Stimulated activated CD8-positive, alpha-beta memory T cell treated with anti-CD3 and anti-CD28 coated beads, Interleukin-7, amount 100 ng/mL, for 1 hour (primary cell): ENCODE data around the gene SH3BP4.

Experiments
- DNase-seq, 2 donors: peaks; one replicate each; pipeline ENCODE4 v3.0.0-alpha.2; 2020; ENCODE audit warnings: low read depth in 2 of 2

The SH3BP4 gene

DNA sequence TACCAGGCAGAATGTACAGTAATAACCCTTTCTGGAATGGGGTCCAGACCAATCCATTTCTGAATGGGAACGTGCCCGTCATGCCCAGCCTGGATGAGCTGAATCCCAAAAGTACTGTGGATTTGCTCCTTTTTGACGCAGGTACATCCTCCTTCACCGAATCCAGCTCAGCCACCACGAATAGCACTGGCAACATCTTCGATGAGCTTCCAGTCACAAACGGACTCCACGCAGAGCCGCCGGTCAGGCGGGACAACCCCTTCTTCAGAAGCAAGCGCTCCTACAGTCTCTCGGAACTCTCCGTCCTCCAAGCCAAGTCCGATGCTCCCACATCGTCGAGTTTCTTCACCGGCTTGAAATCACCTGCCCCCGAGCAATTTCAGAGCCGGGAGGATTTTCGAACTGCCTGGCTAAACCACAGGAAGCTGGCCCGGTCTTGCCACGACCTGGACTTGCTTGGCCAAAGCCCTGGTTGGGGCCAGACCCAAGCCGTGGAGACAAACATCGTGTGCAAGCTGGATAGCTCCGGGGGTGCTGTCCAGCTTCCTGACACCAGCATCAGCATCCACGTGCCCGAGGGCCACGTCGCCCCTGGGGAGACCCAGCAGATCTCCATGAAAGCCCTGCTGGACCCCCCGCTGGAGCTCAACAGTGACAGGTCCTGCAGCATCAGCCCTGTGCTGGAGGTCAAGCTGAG is 89.6 kb downstream of the SH3BP4 start:
- DNase-seq, result no peak

GRCh38 chr2:235041918-235042575 is 90.2 kb downstream of the SH3BP4 start:
- DNase-seq, result no peak

DNA sequence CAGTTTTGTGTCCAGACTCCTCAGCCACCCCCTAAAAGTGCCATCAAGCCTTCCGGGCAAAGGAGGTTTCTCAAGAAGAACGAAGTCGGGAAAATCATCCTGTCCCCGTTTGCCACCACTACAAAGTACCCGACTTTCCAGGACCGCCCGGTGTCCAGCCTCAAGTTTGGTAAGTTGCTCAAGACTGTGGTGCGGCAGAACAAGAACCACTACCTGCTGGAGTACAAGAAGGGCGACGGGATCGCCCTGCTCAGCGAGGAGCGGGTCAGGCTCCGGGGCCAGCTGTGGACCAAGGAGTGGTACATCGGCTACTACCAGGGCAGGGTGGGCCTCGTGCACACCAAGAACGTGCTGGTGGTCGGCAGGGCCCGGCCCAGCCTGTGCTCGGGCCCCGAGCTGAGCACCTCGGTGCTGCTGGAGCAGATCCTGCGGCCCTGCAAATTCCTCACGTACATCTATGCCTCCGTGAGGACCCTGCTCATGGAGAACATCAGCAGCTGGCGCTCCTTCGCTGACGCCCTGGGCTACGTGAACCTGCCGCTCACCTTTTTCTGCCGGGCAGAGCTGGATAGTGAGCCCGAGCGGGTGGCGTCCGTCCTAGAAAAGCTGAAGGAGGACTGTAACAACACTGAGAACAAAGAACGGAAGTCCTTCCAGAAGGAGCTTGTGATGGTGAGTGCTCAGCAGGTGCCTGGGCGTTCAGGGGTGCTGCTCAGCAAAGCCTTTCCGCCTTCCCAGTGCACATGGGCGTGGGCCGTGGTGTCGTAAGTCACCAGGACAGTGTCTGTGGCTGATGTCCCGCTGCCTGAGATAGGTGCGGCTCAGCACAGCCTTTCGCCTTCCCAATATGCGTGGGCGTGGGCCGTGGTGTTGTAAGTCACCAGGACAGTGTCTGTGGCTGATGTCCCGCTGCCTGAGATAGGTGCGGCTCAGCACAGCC is 91.0 kb downstream of the SH3BP4 start:
- no peak for DNase-seq

- no peak for DNase-seq
Measured at GRCh38 chr2:235043762-235044500, 92.1 kb downstream of the SH3BP4 start.

GRCh38 chr2:235044501-235045271 is 92.9 kb downstream of the SH3BP4 start:
- no peak for DNase-seq

DNA sequence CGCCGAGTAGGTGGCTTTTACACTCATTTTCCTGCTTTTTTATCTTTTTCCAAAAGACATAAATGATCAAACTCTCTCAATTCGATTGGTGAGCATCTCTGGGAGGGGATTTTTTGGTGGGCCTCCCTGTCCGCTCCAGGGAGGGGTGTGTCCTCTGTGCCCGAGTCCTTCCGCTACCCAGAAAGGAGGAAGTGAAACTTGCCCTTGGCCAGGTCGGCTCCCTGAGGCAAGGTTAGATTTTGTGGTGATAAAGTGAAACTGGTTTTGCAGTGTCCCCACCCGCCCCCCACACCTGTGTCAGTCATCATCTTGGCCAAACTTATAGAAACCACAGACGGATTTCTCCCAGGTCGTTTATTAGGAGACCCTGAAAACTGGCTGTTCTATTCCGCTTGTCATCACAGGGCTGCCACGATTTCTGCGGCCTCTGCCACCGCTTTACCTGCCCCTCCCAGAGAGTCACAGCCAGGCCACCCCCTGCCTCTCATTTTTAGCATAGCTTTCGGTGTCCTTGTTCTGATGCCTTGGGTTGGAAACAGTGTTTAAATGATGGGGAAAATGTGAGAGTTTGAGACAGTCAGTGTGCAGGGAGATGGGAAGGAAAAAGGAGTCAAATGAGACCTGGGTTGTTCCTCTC is 93.6 kb downstream of the SH3BP4 start:
- no peak for DNase-seq

- no peak for DNase-seq
Measured at GRCh38 chr2:235045973-235046343, 94.1 kb downstream of the SH3BP4 start.

GRCh38 chr2:235046589-235046988 is 94.8 kb downstream of the SH3BP4 start:
- DNase-seq, result no peak

DNA sequence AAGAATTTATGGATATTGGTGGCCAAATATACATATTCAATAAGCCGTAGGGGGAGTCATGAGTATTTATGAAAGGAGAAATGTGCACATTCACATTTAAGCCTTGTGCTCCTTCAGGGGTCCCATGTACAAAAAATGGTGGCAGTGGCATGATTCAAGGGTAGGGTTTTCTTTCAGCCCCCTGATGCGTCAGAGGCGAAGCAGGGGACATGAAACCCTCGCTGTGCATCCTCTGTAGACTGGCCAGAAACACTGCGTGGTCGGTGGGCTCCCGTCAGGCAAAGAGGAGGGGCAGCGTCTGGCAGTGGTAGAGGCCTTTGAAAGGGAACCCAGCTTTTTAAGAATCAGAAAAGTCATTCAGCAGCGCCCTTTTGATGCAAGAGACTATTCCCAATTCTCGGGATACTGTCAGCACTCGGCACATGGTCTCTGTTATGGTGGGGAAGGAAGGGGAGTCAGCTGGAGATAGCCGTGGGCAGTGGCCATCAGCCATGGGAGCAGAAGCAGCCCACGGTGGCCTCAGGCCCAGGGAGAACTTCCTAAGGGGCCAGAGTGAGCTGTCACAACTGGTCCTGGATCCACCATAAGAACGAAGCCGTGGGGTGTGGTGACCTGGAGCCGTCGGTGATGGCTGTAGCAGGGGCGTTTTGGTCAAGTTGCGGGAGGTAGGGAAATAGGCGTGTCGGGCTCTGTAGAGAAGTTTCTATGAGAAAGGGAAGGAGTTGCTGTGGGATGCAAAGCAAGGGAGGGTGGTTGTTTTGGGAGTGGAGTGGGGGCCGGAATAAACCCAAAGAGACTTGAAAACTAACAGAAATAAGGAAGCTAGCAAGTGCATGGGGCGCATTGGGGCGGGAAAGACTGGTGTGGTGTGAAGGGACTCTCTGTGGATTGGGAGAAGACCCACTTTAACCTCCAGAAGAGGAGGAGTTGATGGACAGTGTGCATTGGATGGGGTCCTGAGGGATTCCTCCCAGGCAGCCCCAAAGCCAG is 95.6 kb downstream of the SH3BP4 start:
- no peak for DNase-seq

DNA sequence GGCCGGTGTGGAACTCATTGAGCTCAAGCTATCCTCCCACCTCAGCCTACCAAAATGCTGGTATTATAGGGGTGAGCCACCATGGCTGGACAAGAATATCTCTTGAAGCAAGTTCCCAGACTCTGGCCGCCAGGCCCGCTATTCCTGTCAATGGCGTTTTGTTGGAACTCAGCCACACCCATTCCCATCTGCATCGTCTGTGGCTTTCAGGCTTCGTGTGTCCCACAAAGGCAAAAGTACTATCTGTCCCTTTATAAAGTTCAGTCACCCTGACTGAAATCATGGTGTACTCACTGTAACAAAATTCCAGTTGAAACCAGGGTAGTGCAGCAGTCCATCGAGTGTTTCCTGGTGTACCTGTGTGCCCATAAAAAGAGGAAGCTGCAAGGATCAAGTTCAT is 96.7 kb downstream of the SH3BP4 start:
- no peak for DNase-seq

GRCh38 chr2:235049069-235049468 is 97.3 kb downstream of the SH3BP4 start:
- no peak for DNase-seq

- DNase-seq, result no peak
Measured at GRCh38 chr2:235049719-235050118, 97.9 kb downstream of the SH3BP4 start.

GRCh38 chr2:235050980-235051351 is 99.1 kb downstream of the SH3BP4 start:
- no peak for DNase-seq

DNA sequence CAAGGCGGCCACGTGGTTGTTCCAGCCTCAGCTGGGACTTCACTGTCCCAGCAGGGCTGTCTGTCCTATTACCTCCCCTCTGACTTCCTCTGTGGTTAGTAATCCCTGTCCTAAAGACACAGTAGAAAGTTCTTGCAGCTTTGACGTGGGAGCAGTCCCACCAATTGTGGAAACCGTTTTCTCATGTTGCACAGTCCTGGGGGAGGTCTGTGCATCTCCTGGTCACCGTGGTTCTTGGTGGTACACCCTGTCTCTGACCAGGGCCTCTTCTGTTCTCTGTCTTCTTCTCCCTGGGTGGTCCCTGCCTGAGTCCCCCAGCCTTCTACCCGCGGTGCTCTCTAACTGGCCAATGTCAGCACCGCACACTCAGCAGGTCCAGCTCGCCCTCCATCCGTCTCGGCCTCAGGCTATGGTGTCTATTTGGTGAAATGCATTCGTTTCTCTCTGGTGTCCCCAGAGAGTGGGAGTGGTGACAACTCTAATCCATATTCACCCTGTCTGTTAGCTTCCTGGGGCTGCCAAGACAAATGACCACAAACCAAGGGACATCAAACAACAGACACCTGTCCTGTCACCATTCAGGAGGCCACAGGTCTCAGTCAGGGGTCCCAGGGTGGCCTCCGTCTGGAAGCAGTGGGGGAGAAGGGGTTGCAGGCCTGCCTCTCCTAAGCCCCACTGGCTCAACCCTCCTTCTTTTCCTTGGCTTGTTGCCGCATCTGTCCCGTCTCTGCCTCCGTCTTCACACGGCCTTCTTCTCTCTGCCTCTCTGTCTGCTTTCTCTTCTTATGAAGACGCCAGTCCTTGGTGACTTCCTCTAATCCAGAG is 99.8 kb downstream of the SH3BP4 start:
- no peak for DNase-seq

GRCh38 chr2:235052514-235053354 is 100.9 kb downstream of the SH3BP4 start:
- DNase-seq, result no peak

- no peak for DNase-seq
Measured at GRCh38 chr2:235053651-235054050, 101.8 kb downstream of the SH3BP4 start.

DNA sequence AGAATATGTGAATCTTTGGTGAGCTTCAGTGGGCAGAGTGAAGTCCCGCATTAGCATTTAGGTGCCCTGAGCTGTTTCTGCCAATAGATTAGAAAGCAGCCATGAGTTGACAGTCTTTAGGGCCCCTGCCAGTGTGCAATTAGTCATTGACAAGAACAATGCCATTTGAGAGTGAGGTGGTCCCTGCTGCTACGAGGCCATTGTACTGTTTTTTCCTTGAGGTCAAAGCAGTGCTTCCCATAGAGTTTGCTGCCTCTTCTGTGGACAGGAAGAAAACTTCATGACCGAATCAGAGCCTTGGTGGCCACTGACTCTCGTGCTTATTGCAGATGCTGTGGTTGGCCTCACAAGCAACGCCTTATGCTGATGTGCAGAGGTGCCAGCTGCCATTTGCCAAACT is 102.7 kb downstream of the SH3BP4 start:
- no peak for DNase-seq

GRCh38 chr2:235054919-235055318 is 103.1 kb downstream of the SH3BP4 start:
- no peak for DNase-seq
